SK-N-MC (cell line): Measurements from ENCODE around the gene SRD5A3.

Experiments used
- DNase-seq: peaks from one replicate; pipeline ENCODE4 v3.0.0-alpha.2; 2011; ENCODE audit warnings: low read depth, low spot score
- H3K27ac ChIP-seq: fragments of 200-600 bp; sonication (generic); 2 replicates; pipeline ENCODE4 v1.5.1; 2016; ENCODE audit warnings: mixed run types
- H3K36me3 ChIP-seq: fragments of 200-600 bp; sonication (generic); 2 replicates; pipeline ENCODE4 v1.6.1; 2017; ENCODE audit warnings: antibody characterized with exemption, low read length, mixed read lengths; ENCODE audit not compliant: insufficient read depth
- H3K4me3 ChIP-seq: fragments of 200-600 bp; sonication (generic); 2 replicates; pipeline ENCODE4 v1.5.1; 2016
- H3K9ac ChIP-seq: fragments of 200-600 bp; sonication (generic); 2 replicates; pipeline ENCODE4 v1.8.0; 2017; ENCODE audit warnings: mixed run types, mixed read lengths; ENCODE audit not compliant: insufficient read length
- H3K9me3 ChIP-seq: fragments of 200-600 bp; sonication (generic); 2 replicates; pipeline ENCODE4 v1.6.1; 2017; ENCODE audit warnings: low read depth, mild to moderate bottlenecking, antibody characterized with exemption, low read length, moderate library complexity, mixed read lengths
- EZH2 ChIP-seq: fragments of 200-600 bp; sonication (generic); IDR thresholded peaks from one replicate; pipeline ENCODE4 v1.6.1; 2017; ENCODE audit warnings: antibody characterized with exemption
- FOXP2 ChIP-seq: optimal IDR thresholded peaks from 2 replicates; pipeline ENCODE3; 2011; ENCODE audit warnings: mild to moderate bottlenecking, moderate library complexity; ENCODE audit not compliant: insufficient read depth; ENCODE audit errors: extremely low read length, control extremely low read depth
- POLR2AphosphoS5 ChIP-seq: IDR thresholded peaks from 2 replicates; pipeline ENCODE4 v1.6.1; 2012; ENCODE audit warnings: mild to moderate bottlenecking, low read depth, low read length, borderline replicate concordance

The SRD5A3 gene

DNA sequence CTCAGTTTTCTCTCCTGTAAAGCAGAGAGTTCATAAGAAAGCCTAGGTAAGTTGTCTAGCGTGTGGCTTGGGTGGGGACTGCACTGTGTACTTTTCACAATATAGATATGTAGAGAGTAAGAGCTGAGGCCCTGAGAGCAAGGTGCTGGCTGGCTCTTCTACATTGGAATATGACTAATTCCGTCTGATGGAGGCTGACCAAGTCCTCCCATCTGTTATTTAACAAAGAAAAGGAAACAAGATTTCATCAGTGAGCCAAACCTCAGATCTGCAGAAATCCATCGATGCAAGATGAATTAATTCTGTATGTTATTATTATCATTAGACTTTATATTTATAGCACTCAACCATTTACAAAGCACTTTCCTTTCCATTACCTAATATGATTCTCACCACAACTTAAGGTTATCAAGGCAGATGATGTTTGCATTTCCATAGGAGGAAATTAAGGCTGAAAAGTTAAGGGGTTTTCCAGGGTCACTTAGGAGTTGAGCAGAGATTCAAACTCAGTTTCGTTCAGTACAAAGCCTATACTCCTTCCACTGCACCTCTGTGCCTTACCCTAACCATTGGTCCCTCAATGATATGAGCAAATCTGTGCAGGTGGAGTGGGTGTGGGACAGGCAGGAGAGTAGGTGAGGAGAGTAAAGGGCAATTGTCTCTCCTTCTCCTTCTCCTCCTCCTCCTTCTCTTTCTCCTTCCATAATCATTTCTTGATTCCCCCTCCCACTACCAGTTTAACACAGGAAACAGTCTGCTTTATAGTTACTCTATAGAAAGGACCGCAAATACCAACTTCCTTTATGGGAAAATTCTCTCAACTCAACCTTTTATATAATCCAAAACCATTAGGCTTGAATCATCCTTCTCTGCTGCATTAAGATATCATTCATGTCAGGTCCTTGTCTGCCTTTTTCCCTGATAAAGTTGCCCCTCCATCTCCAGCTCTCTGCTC is 27.6 kb upstream of the SRD5A3 start:
- Histone ChIP-seq H3K9me3 (0 out of 2 replicates have a peak, but pooled peaks cover 4% of the 10 kb centered on the region), H3K36me3 (no peaks in the 10 kb centered on the region), H3K27ac (no peak overlapping the region), H3K9ac (peak overlapping the region; percentile 34), H3K4me3 (peak overlapping the region; percentile 17; the same call in 1 of the 2 replicates)
- TF ChIP-seq EZH2 (no peak), POLR2AphosphoS5 (no peak), FOXP2 (no peak)
- no peak for DNase-seq

DNA sequence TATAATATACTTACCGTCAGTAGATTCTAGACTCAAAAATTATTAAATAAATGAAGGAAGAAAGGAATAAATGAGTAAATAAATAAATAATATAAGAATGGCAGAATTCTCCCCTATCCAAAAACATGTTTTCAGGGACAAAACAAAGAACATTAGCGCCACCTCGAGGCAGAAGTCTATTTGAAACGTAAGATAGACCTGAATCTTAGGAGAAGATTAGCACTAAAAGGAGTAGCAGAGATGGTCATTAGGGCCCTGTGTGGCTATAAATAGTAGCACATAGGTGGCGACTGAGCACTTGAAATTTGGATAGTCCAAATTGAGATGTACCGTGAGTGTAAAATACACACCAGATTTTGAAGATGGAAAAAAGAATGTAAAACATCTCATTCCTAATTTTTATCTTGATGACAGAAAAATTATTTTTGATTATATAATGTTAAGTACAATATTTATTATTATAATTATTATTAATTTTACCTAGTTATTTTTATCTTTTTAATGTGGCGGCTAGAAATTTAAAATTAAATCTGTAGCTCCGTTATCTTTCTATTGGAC is 24.3 kb upstream of the SRD5A3 start:
- TF ChIP-seq POLR2AphosphoS5 (no peak), EZH2 (no peak), FOXP2 (no peak)
- Histone ChIP-seq H3K36me3 (no peaks in the 10 kb centered on the region), H3K9me3 (no peaks in the 10 kb centered on the region), H3K27ac (no peak overlapping the region), H3K9ac (no peak overlapping the region), H3K4me3 (no peak overlapping the region)
- DNase-seq, result peak; percentile 83

DNA sequence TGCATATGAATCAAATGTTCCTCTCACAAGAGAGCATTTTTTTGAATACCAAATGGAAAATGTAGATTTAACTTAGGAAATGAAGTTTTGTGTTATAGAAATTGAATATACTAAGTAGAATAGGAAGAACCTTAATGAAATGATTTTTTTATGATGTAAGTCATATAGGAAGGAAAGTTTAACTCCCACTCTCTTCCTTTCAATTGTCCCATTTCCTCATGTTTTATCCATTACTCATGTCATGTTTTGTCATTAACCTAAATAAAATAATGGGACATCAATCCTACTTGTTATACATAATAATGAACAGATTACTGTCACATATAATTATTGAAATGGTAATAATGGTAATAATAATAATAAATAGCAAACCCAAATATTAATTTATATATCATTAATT is 22.7 kb upstream of the SRD5A3 start:
- TF ChIP-seq EZH2, result no peak
- no peak for DNase-seq
- H3K9me3 ChIP-seq, result no peaks in the 10 kb centered on the region

GRCh38 chr4:55326629-55327028 is 19.4 kb upstream of the SRD5A3 start:
- no peak for DNase-seq
- Histone ChIP-seq H3K4me3 (no peak overlapping the region), H3K9ac (no peak overlapping the region), H3K27ac (no peak overlapping the region), H3K9me3 (no peaks in the 10 kb centered on the region), H3K36me3 (no peaks in the 10 kb centered on the region)
- TF ChIP-seq EZH2 (no peak), FOXP2 (no peak), POLR2AphosphoS5 (no peak)

More for the DNA sequence above, 22.7 kb upstream of the SRD5A3 start:
- Histone ChIP-seq H3K4me3 (no peak overlapping the region), H3K27ac (peak overlapping the region; percentile 37; the same call in 1 of the 2 replicates), H3K9ac (no peak overlapping the region), H3K36me3 (no peaks in the 10 kb centered on the region)

- Histone ChIP-seq H3K27ac (no peak overlapping the region), H3K4me3 (no peak overlapping the region), H3K9me3 (no peaks in the 10 kb centered on the region), H3K9ac (no peak overlapping the region), H3K36me3 (no peaks in the 10 kb centered on the region)
- TF ChIP-seq FOXP2, result no peak
- no peak for TF ChIP-seq EZH2
- no peak for TF ChIP-seq POLR2AphosphoS5
- no peak for DNase-seq
These were observed 17.0 kb upstream of the SRD5A3 start for GRCh38 chr4:55329012-55329411.

DNA sequence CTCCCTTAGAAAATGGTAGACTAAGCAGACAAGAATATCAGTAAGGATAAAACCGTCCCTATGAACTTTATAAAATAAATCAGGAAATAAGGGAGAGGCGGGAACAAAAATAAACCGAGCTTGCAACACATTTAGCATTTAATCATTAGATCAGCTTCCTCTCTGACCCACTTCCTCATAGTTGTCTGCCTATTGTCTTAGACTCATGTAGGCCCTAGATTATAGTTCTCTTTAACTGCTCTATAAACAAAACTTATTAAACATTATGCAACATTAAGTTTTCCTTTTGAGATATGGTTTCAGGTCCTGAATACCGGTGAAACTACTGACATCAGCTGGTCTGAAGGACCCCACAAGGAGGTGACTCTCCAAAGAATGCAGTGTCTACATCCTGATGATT is 15.8 kb upstream of the SRD5A3 start:
- H3K9ac ChIP-seq, result no peak overlapping the region
- no peaks in the 10 kb centered on the region for H3K9me3 ChIP-seq
- TF ChIP-seq FOXP2 (no peak), POLR2AphosphoS5 (no peak), EZH2 (no peak)
- H3K4me3 ChIP-seq, result no peak overlapping the region
- H3K36me3 ChIP-seq, result no peaks in the 10 kb centered on the region
- no peak for DNase-seq
- H3K27ac ChIP-seq, result no peak overlapping the region

- H3K27ac ChIP-seq, result peak overlapping the region; percentile 98
- H3K9ac ChIP-seq, result peak overlapping the region; percentile 69
- peak; percentile 77 for DNase-seq
- no peaks in the 10 kb centered on the region for H3K36me3 ChIP-seq
- peak overlapping the region; percentile 83 for H3K4me3 ChIP-seq
- peak; percentile 85 for TF ChIP-seq POLR2AphosphoS5
- no peak for TF ChIP-seq FOXP2
- no peaks in the 10 kb centered on the region for H3K9me3 ChIP-seq
These were observed 9.7 kb upstream of the SRD5A3 start for GRCh38 chr4:55336138-55337034.

- Histone ChIP-seq H3K36me3 (no peaks in the 10 kb centered on the region), H3K9ac (no peak overlapping the region), H3K9me3 (no peaks in the 10 kb centered on the region), H3K27ac (no peak overlapping the region), H3K4me3 (no peak overlapping the region)
- TF ChIP-seq EZH2 (no peak), POLR2AphosphoS5 (no peak), FOXP2 (no peak)
- DNase-seq, result no peak
These were observed 8.1 kb upstream of the SRD5A3 start for GRCh38 chr4:55337944-55338343.
